Measurements from ENCODE around the gene CCDC184. TPM values are rescaled to one million over a fixed set of nuclear protein-coding genes. Genes with fewer than 3 reads are reported as not detected.

Gene CCDC184
- polyA plus RNA-seq, 1 donor from 2014 or later = 35.3 TPM

- no peaks in the 10 kb centered on the region for H3K36me3 ChIP-seq (ENCODE audit: insufficient read depth, low read length)
- peak overlapping the region; percentile 37 for H3K9ac ChIP-seq (ENCODE audit: low read length)
- H4K20me1 ChIP-seq (ENCODE audit: insufficient read depth) = no peaks in the 10 kb centered on the region
- TF ChIP-seq, protein P1, sequence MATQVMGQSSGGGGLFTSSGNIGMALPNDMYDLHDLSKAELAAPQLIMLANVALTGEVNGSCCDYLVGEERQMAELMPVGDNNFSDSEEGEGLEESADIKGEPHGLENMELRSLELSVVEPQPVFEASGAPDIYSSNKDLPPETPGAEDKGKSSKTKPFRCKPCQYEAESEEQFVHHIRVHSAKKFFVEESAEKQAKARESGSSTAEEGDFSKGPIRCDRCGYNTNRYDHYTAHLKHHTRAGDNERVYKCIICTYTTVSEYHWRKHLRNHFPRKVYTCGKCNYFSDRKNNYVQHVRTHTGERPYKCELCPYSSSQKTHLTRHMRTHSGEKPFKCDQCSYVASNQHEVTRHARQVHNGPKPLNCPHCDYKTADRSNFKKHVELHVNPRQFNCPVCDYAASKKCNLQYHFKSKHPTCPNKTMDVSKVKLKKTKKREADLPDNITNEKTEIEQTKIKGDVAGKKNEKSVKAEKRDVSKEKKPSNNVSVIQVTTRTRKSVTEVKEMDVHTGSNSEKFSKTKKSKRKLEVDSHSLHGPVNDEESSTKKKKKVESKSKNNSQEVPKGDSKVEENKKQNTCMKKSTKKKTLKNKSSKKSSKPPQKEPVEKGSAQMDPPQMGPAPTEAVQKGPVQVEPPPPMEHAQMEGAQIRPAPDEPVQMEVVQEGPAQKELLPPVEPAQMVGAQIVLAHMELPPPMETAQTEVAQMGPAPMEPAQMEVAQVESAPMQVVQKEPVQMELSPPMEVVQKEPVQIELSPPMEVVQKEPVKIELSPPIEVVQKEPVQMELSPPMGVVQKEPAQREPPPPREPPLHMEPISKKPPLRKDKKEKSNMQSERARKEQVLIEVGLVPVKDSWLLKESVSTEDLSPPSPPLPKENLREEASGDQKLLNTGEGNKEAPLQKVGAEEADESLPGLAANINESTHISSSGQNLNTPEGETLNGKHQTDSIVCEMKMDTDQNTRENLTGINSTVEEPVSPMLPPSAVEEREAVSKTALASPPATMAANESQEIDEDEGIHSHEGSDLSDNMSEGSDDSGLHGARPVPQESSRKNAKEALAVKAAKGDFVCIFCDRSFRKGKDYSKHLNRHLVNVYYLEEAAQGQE (IDR thresholded peaks at IDR 0.05; ENCODE audit: borderline replicate concordance) = no peak
- no peak for TF ChIP-seq RAD21 (conservative IDR thresholded peaks at IDR 0.05)
- no peak for TF ChIP-seq SMC3 (conservative IDR thresholded peaks at IDR 0.05; ENCODE audit: poor library complexity)
- no peaks in the 10 kb centered on the region for H3K9me3 ChIP-seq (ENCODE audit: low read length)
- no peak overlapping the region for H3K27ac ChIP-seq (ENCODE audit: low read length)
- no peak overlapping the region for H3K4me2 ChIP-seq (ENCODE audit: low read length)
- no peaks in the 10 kb centered on the region for H3F3A ChIP-seq (ENCODE audit: insufficient read depth, low read length, poor library complexity, severe bottlenecking)
- no peaks in the 10 kb centered on the region for H3K9me2 ChIP-seq (ENCODE audit: insufficient read depth, low read length)
- H2AFZ ChIP-seq (ENCODE audit: low read depth, low read length) = no peak overlapping the region
- no peaks in the 10 kb centered on the region for H3K79me2 ChIP-seq (replicated peaks; ENCODE audit: insufficient read depth, low read length)
- H3K27me3 ChIP-seq (ENCODE audit: insufficient read depth, low read depth, low read length) = no peaks in the 10 kb centered on the region
- H3K4me3 ChIP-seq (ENCODE audit: low read length) = peak overlapping the region; percentile 60
These were observed 15.2 kb downstream of the CCDC184 start for GRCh38 chr12:48198672-48198971.

DNA sequence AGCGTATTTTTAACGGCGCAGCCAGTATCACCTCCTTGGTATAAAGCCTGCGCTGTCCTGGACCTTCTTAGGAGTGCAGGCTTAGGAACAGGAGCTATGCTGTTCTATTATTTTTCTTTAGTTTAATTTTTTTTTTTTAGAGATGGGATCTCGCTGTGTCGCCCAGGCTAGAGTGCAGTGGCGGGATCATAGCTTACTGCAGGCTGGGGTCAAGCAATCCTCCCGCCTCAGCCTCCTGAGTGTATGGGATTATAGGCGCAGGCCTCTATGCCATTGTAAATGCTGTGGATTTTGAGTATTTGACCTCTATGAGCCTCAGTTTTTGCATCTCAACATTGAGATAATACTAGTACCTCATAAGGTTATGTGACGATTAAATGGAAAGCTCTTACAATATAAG, 15.5 kb downstream of the CCDC184 start:
- Histone ChIP-seq H3K27ac (ENCODE audit: low read length) (no peak overlapping the region), H3F3A (ENCODE audit: insufficient read depth, low read length, poor library complexity, severe bottlenecking) (no peaks in the 10 kb centered on the region), H3K9me2 (ENCODE audit: insufficient read depth, low read length) (no peaks in the 10 kb centered on the region), H3K36me3 (ENCODE audit: insufficient read depth, low read length) (no peaks in the 10 kb centered on the region), H3K27me3 (ENCODE audit: insufficient read depth, low read depth, low read length) (no peaks in the 10 kb centered on the region), H3K4me3 (ENCODE audit: low read length) (no peak overlapping the region), H3K4me2 (ENCODE audit: low read length) (no peak overlapping the region), H3K9me3 (ENCODE audit: low read length) (no peaks in the 10 kb centered on the region), H3K9ac (ENCODE audit: low read length) (no peak overlapping the region), H3K79me2 (replicated peaks; ENCODE audit: insufficient read depth, low read length) (no peaks in the 10 kb centered on the region), H4K20me1 (ENCODE audit: insufficient read depth) (no peaks in the 10 kb centered on the region), H2AFZ (ENCODE audit: low read depth, low read length) (no peak overlapping the region)
- TF ChIP-seq EP300 (conservative IDR thresholded peaks at IDR 0.05; ENCODE audit: poor library complexity, severe bottlenecking) (no peak), SMC3 (conservative IDR thresholded peaks at IDR 0.05; ENCODE audit: poor library complexity) (no peak), MXI1 (conservative IDR thresholded peaks at IDR 0.05; ENCODE audit: poor library complexity, severe bottlenecking) (no peak), POLR2AphosphoS5 (IDR thresholded peaks at IDR 0.05) (no peak), RAD21 (conservative IDR thresholded peaks at IDR 0.05) (no peak), TAF1 (IDR thresholded peaks at IDR 0.05; ENCODE audit: low read depth) (no peak), EZH2 (IDR thresholded peaks at IDR 0.05; ENCODE audit: borderline replicate concordance, insufficient read depth, low read length, poor library complexity, severe bottlenecking) (no peak), CTCF (IDR thresholded peaks at IDR 0.05; ENCODE audit: poor library complexity, severe bottlenecking) (no peak)
- TF ChIP-seq, protein P1 (IDR thresholded peaks at IDR 0.05; ENCODE audit: borderline replicate concordance) = no peak
